GM19023 (cell line): ENCODE measurements around the gene SPC24.
"Not testable (repeated sequence)": the region's sequence is repeated elsewhere in the genome, so short reads cannot be mapped to it uniquely, and the experiment has no call there.

Experiments used
- ATAC-seq: cut with Tn5 transposase; IDR thresholded peaks from one replicate; pipeline ENCODE4 v1.9.1; 2021; ENCODE audit warnings: mild to moderate bottlenecking, moderate library complexity; ENCODE audit not compliant: unreplicated experiment

SPC24 gene

GRCh38 chr19:11131471-11131870 is 24.1 kb downstream of the SPC24 start:
- no peak for ATAC-seq

GRCh38 chr19:11130824-11131455 is 24.6 kb downstream of the SPC24 start:
- no peak for ATAC-seq

GRCh38 chr19:11127905-11128304 is 27.7 kb downstream of the SPC24 start:
- ATAC-seq = no peak

GRCh38 chr19:11125994-11126685 is 29.4 kb downstream of the SPC24 start:
- no peak for ATAC-seq

- ATAC-seq = not testable (repeated sequence)
Observed at GRCh38 chr19:11124157-11124556, 31.4 kb downstream of the SPC24 start.

- ATAC-seq = no peak
Observed at GRCh38 chr19:11123114-11123513, 32.5 kb downstream of the SPC24 start.

GRCh38 chr19:11121963-11122362 is 33.6 kb downstream of the SPC24 start:
- not testable (repeated sequence) for ATAC-seq

- ATAC-seq = no peak
Observed at GRCh38 chr19:11116507-11116906, 39.1 kb downstream of the SPC24 start.

GRCh38 chr19:11115895-11116446 is 39.6 kb downstream of the SPC24 start:
- no peak for ATAC-seq

- ATAC-seq = no peak
Observed at GRCh38 chr19:11115042-11115441, 40.5 kb downstream of the SPC24 start.

- no peak for ATAC-seq
Observed at GRCh38 chr19:11113140-11113708, 42.4 kb downstream of the SPC24 start.

- ATAC-seq = no peak
Observed at GRCh38 chr19:11111771-11112144, 43.8 kb downstream of the SPC24 start.

- ATAC-seq = no peak
Observed at GRCh38 chr19:11111117-11111770, 44.3 kb downstream of the SPC24 start.

- no peak for ATAC-seq
Observed at GRCh38 chr19:11108746-11109145, 46.8 kb downstream of the SPC24 start.

- ATAC-seq = no peak
Observed at GRCh38 chr19:11106477-11106876, 49.1 kb downstream of the SPC24 start.

GRCh38 chr19:11105014-11105636 is 50.5 kb downstream of the SPC24 start:
- ATAC-seq = no peak

- ATAC-seq = not testable (repeated sequence)
Observed at GRCh38 chr19:11103667-11104066, 51.9 kb downstream of the SPC24 start.

GRCh38 chr19:11102944-11103343 is 52.6 kb downstream of the SPC24 start:
- no peak for ATAC-seq

- no peak for ATAC-seq
Observed at GRCh38 chr19:11101057-11101456, 54.5 kb downstream of the SPC24 start.

GRCh38 chr19:11100049-11100448 is 55.5 kb downstream of the SPC24 start:
- no peak for ATAC-seq

- ATAC-seq = no peak
Observed at GRCh38 chr19:11098861-11099260, 56.7 kb downstream of the SPC24 start.
